ENCODE results near the gene PIK3R3. TPM values are rescaled to one million over a fixed set of nuclear protein-coding genes. Genes with fewer than 3 reads are reported as not detected.

Gene PIK3R3
- total RNA-seq, 3 donors from 2014 or later (not counting 1 experiment from before 2014, with no cell fraction given): 5.2 to 6.2 (median 5.4) TPM

Other genes starting within 250 kb of the PIK3R3 start
- not detected for gene TSPAN1, start 42.5 kb upstream of the PIK3R3 start, total RNA-seq
- not detected for gene P3R3URF, start 43.9 kb upstream of the PIK3R3 start, total RNA-seq
- 10 to 100 TPM; 35.8 to 51.3 (median 47.0) TPM for gene POMGNT1, start 65.8 kb upstream of the PIK3R3 start, total RNA-seq
- not detected for gene LURAP1, start 70.7 kb upstream of the PIK3R3 start, total RNA-seq
- gene RAD54L, start 115.1 kb upstream of the PIK3R3 start, total RNA-seq: 1 to 10 TPM; 1.8 to 2.3 (median 1.8) TPM
- 10 to 100 TPM; 35.0 to 43.9 (median 35.8) TPM for gene LRRC41, start 171.0 kb upstream of the PIK3R3 start, total RNA-seq
- gene UQCRH, start 171.1 kb upstream of the PIK3R3 start, total RNA-seq: 100 to 1,000 TPM in 2 of 3 donors, 10 to 100 TPM in 1; 91.1 to 120 (median 107) TPM
- gene NSUN4, start 208.2 kb upstream of the PIK3R3 start, total RNA-seq: 10 to 100 TPM; 25.9 to 41.0 (median 36.3) TPM